Measurements from ENCODE around the gene EDA.

Gene EDA

DNA sequence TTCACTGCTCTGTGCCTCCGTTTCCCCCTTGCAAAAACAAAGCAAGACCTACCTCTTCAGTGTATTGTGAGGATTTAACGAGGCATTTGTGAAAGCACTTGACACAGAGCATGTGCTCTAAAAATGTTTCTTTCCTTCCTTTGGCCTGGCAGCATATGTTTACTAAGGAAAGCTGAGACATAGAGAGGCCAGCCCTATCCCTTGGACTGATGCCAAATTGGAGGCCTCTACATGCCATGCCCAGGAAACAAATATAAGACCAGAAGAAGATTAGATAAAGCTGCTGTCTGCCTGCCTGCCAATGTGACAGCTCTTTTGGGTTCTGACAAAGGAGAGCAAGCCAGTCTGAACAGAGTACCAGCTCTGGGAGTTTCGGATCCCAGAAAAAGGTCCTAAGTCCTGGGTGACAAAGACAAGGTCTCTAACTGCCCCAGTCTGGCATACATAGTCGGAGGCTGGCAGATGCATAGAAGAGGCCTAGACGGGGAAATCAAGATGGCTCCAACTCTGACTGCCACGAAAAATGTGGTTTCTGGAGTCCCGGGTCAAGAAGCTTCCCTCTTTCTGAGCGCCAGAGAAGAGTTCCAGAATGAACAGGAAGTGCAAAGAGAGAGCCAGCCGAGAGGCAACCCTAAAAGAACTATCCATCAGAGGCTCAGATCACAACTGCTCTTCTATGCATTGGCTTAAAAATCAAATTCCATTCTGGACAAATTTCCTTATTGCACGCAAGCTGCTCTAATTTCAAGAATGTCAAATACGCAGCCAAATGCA, 472.1 kb downstream of the EDA start:
- no peaks in the 10 kb centered on the region for H3K36me3 ChIP-seq (replicated peaks; ENCODE audit: insufficient read depth, low read length)
- no peak overlapping the region for H3K27ac ChIP-seq (ENCODE audit: low read length)
- no peaks in the 10 kb centered on the region for H3K4me1 ChIP-seq (ENCODE audit: low read length)
- no peak overlapping the region for H3K4me3 ChIP-seq (ENCODE audit: low read length)
- H3K9me3 ChIP-seq (replicated peaks; ENCODE audit: insufficient read depth, low read length): no peaks in the 10 kb centered on the region
- no peak overlapping the region for H2AFZ ChIP-seq (ENCODE audit: low read length)
- no peaks in the 10 kb centered on the region for H3F3A ChIP-seq (ENCODE audit: insufficient read depth, low read length)
- no peaks in the 10 kb centered on the region for H3K27me3 ChIP-seq (replicated peaks; ENCODE audit: insufficient read depth, low read length)
- no peak overlapping the region for H3K4me2 ChIP-seq (ENCODE audit: low read depth, low read length)
- H3K79me2 ChIP-seq (ENCODE audit: low read length): no peaks in the 10 kb centered on the region
- no peak for DNase-seq
- no peaks in the 10 kb centered on the region for H3K9me2 ChIP-seq (replicated peaks; ENCODE audit: insufficient read depth, low read length)
- H4K20me1 ChIP-seq (ENCODE audit: insufficient read depth, low read length): no peaks in the 10 kb centered on the region
- H3K9ac ChIP-seq (ENCODE audit: low read length): no peak overlapping the region
- no peak for TF ChIP-seq EZH2 (optimal IDR thresholded peaks at IDR 0.05; ENCODE audit: low read depth, low read length)
- TF ChIP-seq EZH2phosphoT487 (IDR thresholded peaks at IDR 0.05; ENCODE audit: low read length): no peak
- TF ChIP-seq, protein P1, sequence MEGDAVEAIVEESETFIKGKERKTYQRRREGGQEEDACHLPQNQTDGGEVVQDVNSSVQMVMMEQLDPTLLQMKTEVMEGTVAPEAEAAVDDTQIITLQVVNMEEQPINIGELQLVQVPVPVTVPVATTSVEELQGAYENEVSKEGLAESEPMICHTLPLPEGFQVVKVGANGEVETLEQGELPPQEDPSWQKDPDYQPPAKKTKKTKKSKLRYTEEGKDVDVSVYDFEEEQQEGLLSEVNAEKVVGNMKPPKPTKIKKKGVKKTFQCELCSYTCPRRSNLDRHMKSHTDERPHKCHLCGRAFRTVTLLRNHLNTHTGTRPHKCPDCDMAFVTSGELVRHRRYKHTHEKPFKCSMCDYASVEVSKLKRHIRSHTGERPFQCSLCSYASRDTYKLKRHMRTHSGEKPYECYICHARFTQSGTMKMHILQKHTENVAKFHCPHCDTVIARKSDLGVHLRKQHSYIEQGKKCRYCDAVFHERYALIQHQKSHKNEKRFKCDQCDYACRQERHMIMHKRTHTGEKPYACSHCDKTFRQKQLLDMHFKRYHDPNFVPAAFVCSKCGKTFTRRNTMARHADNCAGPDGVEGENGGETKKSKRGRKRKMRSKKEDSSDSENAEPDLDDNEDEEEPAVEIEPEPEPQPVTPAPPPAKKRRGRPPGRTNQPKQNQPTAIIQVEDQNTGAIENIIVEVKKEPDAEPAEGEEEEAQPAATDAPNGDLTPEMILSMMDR (IDR thresholded peaks at IDR 0.05; ENCODE audit: low read length): no peak

DNA sequence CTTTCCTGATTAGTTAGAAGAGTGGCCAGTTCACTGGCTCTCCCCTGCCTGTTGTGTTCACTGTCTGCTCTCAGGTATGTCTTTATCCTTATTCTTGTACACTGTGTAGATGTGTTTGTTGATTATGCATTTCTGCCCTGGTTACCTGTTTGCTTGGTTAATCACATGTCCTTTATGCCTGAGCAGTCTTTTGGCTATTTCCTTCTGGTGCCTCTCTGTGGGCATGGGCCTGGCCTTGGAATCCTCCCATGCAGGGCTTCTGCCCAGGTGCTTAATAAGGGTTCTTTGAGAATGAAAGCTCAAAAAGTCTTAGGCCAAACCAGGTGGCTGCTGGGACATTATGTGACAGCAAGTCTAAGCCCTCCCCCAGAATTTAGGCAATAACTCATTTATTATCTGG, 472.8 kb downstream of the EDA start:
- Histone ChIP-seq H3K36me3 (replicated peaks; ENCODE audit: insufficient read depth, low read length) (no peaks in the 10 kb centered on the region), H3K4me2 (ENCODE audit: low read depth, low read length) (no peak overlapping the region), H3K27me3 (replicated peaks; ENCODE audit: insufficient read depth, low read length) (no peaks in the 10 kb centered on the region), H3K9ac (ENCODE audit: low read length) (no peak overlapping the region), H3K4me1 (ENCODE audit: low read length) (no peaks in the 10 kb centered on the region), H3K4me3 (ENCODE audit: low read length) (no peak overlapping the region), H3K9me2 (replicated peaks; ENCODE audit: insufficient read depth, low read length) (no peaks in the 10 kb centered on the region), H3K9me3 (replicated peaks; ENCODE audit: insufficient read depth, low read length) (no peaks in the 10 kb centered on the region), H3K27ac (ENCODE audit: low read length) (no peak overlapping the region), H2AFZ (ENCODE audit: low read length) (no peak overlapping the region), H4K20me1 (ENCODE audit: insufficient read depth, low read length) (no peaks in the 10 kb centered on the region), H3K79me2 (ENCODE audit: low read length) (no peaks in the 10 kb centered on the region), H3F3A (ENCODE audit: insufficient read depth, low read length) (no peaks in the 10 kb centered on the region)
- TF ChIP-seq EZH2phosphoT487 (IDR thresholded peaks at IDR 0.05; ENCODE audit: low read length): no peak
- no peak for DNase-seq
